HepG2 (cell line): Measurements from ENCODE around the gene KDM3B. TPM values are rescaled to one million over a fixed set of nuclear protein-coding genes. Genes with fewer than 3 reads are reported as not detected.

Experiments used
- BCL3 ChIP-seq: sonication (generic); formaldehyde crosslinking; IDR thresholded peaks from 2 replicates; pipeline ENCODE4 v1.5.1; 2020; ENCODE audit warnings: mild to moderate bottlenecking, missing genetic modification reagents, moderate library complexity
- BCLAF1 ChIP-seq: fragments of 450-650 bp; IDR thresholded peaks from 2 replicates; pipeline ENCODE4 v1.6.1; 2017; ENCODE audit warnings: mild to moderate bottlenecking
- CTCF ChIP-seq: sonication (generic); formaldehyde crosslinking; IDR thresholded peaks from 2 replicates; pipeline ENCODE4 v1.5.0; 2020; ENCODE audit warnings: mild to moderate bottlenecking, missing genetic modification reagents, moderate library complexity
- GATAD2A ChIP-seq: IDR thresholded peaks from 2 replicates; pipeline ENCODE4 v1.6.1; 2016
- GMEB1 ChIP-seq: sonication (generic); formaldehyde crosslinking; IDR thresholded peaks from 2 replicates; pipeline ENCODE4 v1.5.1; 2020; ENCODE audit warnings: missing genetic modification reagents, mild to moderate bottlenecking, borderline replicate concordance
- IRF2 ChIP-seq: IDR thresholded peaks from 2 replicates; pipeline ENCODE4 v1.6.1; 2018; ENCODE audit warnings: missing genetic modification reagents, missing compliant biosample characterization
- MAFK ChIP-seq, 2 experiments: IDR thresholded peaks in 1 of 2; conservative IDR thresholded peaks in 1 of 2; 2 replicates each; pipeline ENCODE4 v1.6.1; 2011; ENCODE audit warnings: improper control_type of control experiment in 2 of 2, low read length in 2 of 2
- MLXIP ChIP-seq: sonication (generic); formaldehyde crosslinking; IDR thresholded peaks from 2 replicates; pipeline ENCODE4 v1.9.0; 2021; ENCODE audit warnings: missing genetic modification reagents, borderline replicate concordance
- PITX1 ChIP-seq: sonication (generic); formaldehyde crosslinking; IDR thresholded peaks from 2 replicates; pipeline ENCODE4 v1.5.1; 2020; ENCODE audit warnings: mild to moderate bottlenecking, missing genetic modification reagents
- SOX5 ChIP-seq: IDR thresholded peaks from 2 replicates; pipeline ENCODE4 v1.6.1; 2016; ENCODE audit warnings: borderline replicate concordance
- STAT5B ChIP-seq: sonication (generic); formaldehyde crosslinking; IDR thresholded peaks from 2 replicates; pipeline ENCODE4 v1.4.0; 2020; ENCODE audit warnings: missing genetic modification reagents
- XRCC5 ChIP-seq: fragments of 200-400 bp; formaldehyde crosslinking; optimal IDR thresholded peaks from 2 replicates; pipeline ENCODE3; 2017; ENCODE audit warnings: mild to moderate bottlenecking, low read length
- ZNF160 ChIP-seq: sonication (generic); formaldehyde crosslinking; IDR thresholded peaks from 2 replicates; pipeline ENCODE4 v1.8.0; 2022; ENCODE audit warnings: mild to moderate bottlenecking, inconsistent platforms, missing genetic modification reagents
- ZNF501 ChIP-seq: sonication (generic); formaldehyde crosslinking; IDR thresholded peaks from 2 replicates; pipeline ENCODE4 v1.5.1; 2020; ENCODE audit warnings: mild to moderate bottlenecking, moderate library complexity, missing genetic modification reagents
- ZNF556 ChIP-seq: sonication (generic); formaldehyde crosslinking; IDR thresholded peaks from 2 replicates; pipeline ENCODE4 v1.4.0; 2020; ENCODE audit warnings: mild to moderate bottlenecking, missing genetic modification reagents, borderline replicate concordance
- polyA plus RNA-seq, 8 experiments: library from polyadenylated mRNA; depleted of rRNA in 3 of 8; stranded (reverse) in 7 of 8; unstranded in 1 of 8; fragments of >200 nt; fragmentation: Illumina TruSeq in 4 of 8; extraction: Trizol in 4 of 8; gene quantifications; 2 replicates each; pipeline versions ENCODE4 v1.2.1 to v1.2.3, GENCODE V29; 2011 to 2016; ENCODE audit warnings: low read depth in 4 of 8, missing spikeins in 1 of 8, mixed read lengths in 1 of 8; ENCODE audit not compliant: insufficient read depth in 1 of 8
- total RNA-seq, 5 experiments: library from RNA; depleted of rRNA; stranded (reverse); fragments of >200 nt; fragmentation: Illumina TruSeq; extraction: Trizol; gene quantifications; 2 replicates each; pipeline ENCODE4 v1.2.3, GENCODE V29; 2016; ENCODE audit warnings: low read depth in 1 of 5

Gene KDM3B
- total and polyA plus RNA-seq, 2 of the 13 experiments (the other 11 are each of a cell fraction or from before 2014, with no cell fraction given), result 19.7 to 34.3 TPM

- TF ChIP-seq MLXIP (CRISPR knock-in tag), result no peak
- TF ChIP-seq PITX1 (CRISPR knock-in tag), result 0 out of 2 replicates have a peak, but pooled peaks have one; percentile 37
- no peak for TF ChIP-seq STAT5B (CRISPR knock-in tag)
- peak; percentile 38; the same call in 1 of the 2 replicates for TF ChIP-seq GATAD2A (CRISPR knock-in tag)
- no peak for TF ChIP-seq MAFK (conservative IDR thresholded peaks at IDR 0.05 in 1 of 2, IDR thresholded peaks at IDR 0.05 in 1 of 2; ENCODE audit: low read length in 2 of 2)
- TF ChIP-seq ZNF501 (CRISPR knock-in tag), result peak; percentile 42; the same call in 1 of the 2 replicates
- no peak; the same call in 1 of the 2 replicates for TF ChIP-seq GMEB1 (CRISPR knock-in tag)
- TF ChIP-seq XRCC5, result peak; percentile 76
- TF ChIP-seq SOX5 (CRISPR knock-in tag), result no peak
- no peak for TF ChIP-seq IRF2 (CRISPR knock-in tag)
- TF ChIP-seq CTCF (CRISPR knock-in tag), result peak; percentile 99
- TF ChIP-seq BCLAF1, result no peak
- 0 out of 2 replicates have a peak, but pooled peaks have one; percentile 68 for TF ChIP-seq ZNF556
- no peak for TF ChIP-seq ZNF160 (CRISPR knock-in tag)
- TF ChIP-seq BCL3, result peak; percentile 46; the same call in 1 of the 2 replicates
These were observed 97.2 kb downstream of the KDM3B start (continued) for GRCh38 chr5:138449501-138450239.
